Esophagus squamous epithelium (tissue), 5 donors: ENCODE measurements around the gene NOTUM. TPM values are rescaled to one million over a fixed set of nuclear protein-coding genes. Genes with fewer than 3 reads are reported as not detected.

ENCODE experiments used
- DNase-seq: peaks from one replicate; lab custom pipeline; 2025; lab: John Stamatoyannopoulos, UW
- H3K27ac ChIP-seq, 4 donors: fragments of 200-600 bp; sonication (generic); one replicate each; pipeline ENCODE4 v1.5.1; 2016 to 2019; ENCODE audit warnings: mild to moderate bottlenecking in 1 of 4
- H3K27me3 ChIP-seq, 4 donors: fragments of 200-600 bp; sonication (generic); 1 replicate in 3 of 4; 2 replicates in 1 of 4; pipeline versions ENCODE4 v1.5.1 to v1.6.0; 2017 to 2021; ENCODE audit warnings: antibody characterized with exemption in 1 of 4
- H3K36me3 ChIP-seq, 3 donors: fragments of 200-600 bp; sonication (generic); one replicate each; pipeline ENCODE4 v1.5.1; 2016 to 2019
- H3K4me1 ChIP-seq, 3 donors: fragments of 200-600 bp; sonication (generic); one replicate each; pipeline ENCODE4 v1.5.1; 2017 to 2019
- H3K4me3 ChIP-seq, 4 donors: fragments of 200-600 bp; sonication (generic); 1 replicate in 3 of 4; 2 replicates in 1 of 4; pipeline ENCODE4 v1.5.1; 2016 to 2019; ENCODE audit warnings: mild to moderate bottlenecking in 2 of 4, moderate library complexity in 1 of 4
- H3K9me3 ChIP-seq, 3 donors: fragments of 200-600 bp; sonication (generic); one replicate each; pipeline ENCODE4 v1.5.1; 2016 to 2019
- POLR2A ChIP-seq, 4 donors: fragments of 450-650 bp; IDR thresholded peaks; one replicate each; pipeline ENCODE4 v1.6.1; 2017; ENCODE audit warnings: antibody characterized with exemption in 4 of 4, mild to moderate bottlenecking in 4 of 4, moderate library complexity in 3 of 4
- WGBS, 2 donors: methylation state at CpG; one replicate each; pipeline ENCODE4 v1.1.5; 2018; 5-methylcytosine and 5-hydroxymethylcytosine counted together
- intact Hi-C: fragments of 100-400 bp; cut with DNase I; formaldehyde crosslinking; loops from one replicate; pipeline ENCODE4 v1.15.0; 2022
- total RNA-seq, 4 donors: library from RNA; depleted of rRNA; stranded (reverse); fragments of >200 nt; gene quantifications; one replicate each; pipeline ENCODE4 v1.1.0, GENCODE V29; 2016
- TF ChIP-seq, protein P1 (sequence below), 6 experiments: fragments of 450-650 bp in 4 of 6; fragments of 200-600 bp in 2 of 6; sonication (generic) in 2 of 6; IDR thresholded peaks; one replicate each; pipeline ENCODE4 v1.5.1; 2016 to 2019; ENCODE audit warnings: antibody characterized with exemption in 6 of 6, mild to moderate bottlenecking in 4 of 6, moderate library complexity in 4 of 6
- donor health status: DM: yes; HTN: yes; CAD: no.

The NOTUM gene
- total RNA-seq, 4 donors from 2014 or later: 0.11 to 0.94 (median 0.19) TPM; not detected in 1

DNA sequence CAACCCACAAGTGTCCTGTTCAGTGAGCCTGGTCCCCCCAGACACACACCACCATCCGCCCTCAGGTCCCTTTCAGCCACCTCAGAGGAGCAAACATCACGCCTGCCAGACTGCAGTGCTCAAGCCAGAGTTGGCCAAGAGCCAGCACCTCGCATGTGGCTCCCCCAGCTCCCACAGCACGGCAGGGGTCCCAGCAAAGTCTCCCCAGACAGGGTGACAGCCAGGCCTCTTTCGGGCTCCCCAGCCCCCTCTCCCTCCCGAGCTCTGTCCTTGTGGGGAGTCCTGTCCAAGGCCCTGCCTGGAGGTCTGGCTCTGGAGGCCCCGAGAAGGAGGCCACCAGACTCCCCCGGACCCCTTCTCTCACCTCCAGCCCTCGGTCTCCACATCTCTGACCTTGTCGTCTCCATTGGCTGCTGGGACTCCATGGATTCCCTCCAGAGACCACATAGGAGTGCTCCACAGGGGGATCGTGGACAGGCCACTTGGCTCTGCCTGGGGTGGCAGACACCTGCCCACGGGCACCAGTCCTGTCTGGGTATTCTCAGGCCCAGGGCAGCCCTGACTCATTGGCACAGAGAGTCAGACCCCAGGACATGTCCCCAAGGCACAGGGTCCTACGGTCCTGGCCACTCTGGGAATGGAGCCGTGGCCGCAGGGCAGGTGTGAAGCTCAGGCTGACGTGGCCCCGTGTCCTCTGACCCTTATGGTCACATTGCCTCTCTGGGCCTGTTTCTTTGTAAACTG lies 12.2 kb downstream of the NOTUM start:
- Histone ChIP-seq H3K36me3 (no peaks in the 10 kb centered on the region), H3K4me3 (no peak overlapping the region), H3K27ac (no peak overlapping the region), H3K27me3 (peaks cover 0 to 28% (median 0%) of the 10 kb centered on the region in 4 donors), H3K4me1 (no peaks in the 10 kb centered on the region), H3K9me3 (no peaks in the 10 kb centered on the region)
- intact Hi-C loops: no loop called here
- no peak for DNase-seq
- 72 to 93% methylated on average over 6 to 13 of the region's 17 CpGs for WGBS, 2 donors
- TF ChIP-seq, protein P1, sequence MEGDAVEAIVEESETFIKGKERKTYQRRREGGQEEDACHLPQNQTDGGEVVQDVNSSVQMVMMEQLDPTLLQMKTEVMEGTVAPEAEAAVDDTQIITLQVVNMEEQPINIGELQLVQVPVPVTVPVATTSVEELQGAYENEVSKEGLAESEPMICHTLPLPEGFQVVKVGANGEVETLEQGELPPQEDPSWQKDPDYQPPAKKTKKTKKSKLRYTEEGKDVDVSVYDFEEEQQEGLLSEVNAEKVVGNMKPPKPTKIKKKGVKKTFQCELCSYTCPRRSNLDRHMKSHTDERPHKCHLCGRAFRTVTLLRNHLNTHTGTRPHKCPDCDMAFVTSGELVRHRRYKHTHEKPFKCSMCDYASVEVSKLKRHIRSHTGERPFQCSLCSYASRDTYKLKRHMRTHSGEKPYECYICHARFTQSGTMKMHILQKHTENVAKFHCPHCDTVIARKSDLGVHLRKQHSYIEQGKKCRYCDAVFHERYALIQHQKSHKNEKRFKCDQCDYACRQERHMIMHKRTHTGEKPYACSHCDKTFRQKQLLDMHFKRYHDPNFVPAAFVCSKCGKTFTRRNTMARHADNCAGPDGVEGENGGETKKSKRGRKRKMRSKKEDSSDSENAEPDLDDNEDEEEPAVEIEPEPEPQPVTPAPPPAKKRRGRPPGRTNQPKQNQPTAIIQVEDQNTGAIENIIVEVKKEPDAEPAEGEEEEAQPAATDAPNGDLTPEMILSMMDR (IDR thresholded peaks at IDR 0.05): no peak
- TF ChIP-seq POLR2A (IDR thresholded peaks at IDR 0.05): no peak

DNA sequence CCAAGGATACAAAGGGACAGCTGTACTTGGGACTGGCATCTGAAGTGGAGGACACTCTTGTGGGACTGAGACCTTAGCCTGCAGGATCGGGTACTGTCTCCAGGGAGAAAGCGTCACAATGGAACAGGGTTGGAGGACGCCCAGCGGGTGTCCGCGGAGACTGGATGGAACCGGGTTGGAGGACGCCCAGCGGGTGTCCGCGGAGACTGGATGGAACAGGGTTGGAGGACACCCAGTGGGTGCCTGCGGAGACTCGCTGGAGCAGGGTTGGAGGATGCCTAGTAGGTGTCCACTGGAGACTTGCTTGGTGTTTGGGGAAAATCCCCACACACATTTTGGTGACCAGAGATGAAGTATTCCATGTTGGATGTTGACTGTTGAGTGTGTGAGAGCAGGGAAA lies 13.8 kb downstream of the NOTUM start, which contains the start of gene MYADML2:
Gene MYADML2, minus strand, starts transcription at position 45 of the 400 bp plus-strand sequence. CDS start 5,492 bp downstream, outside the sequence.
- intact Hi-C loops: no loop called here
- no peaks in the 10 kb centered on the region for H3K9me3 ChIP-seq
- H3K27ac ChIP-seq: no peak within 1 kb of the TSS
- no peaks in the 10 kb centered on the region for H3K4me1 ChIP-seq
- DNase-seq: no peak
- TF ChIP-seq, protein P1 (IDR thresholded peaks at IDR 0.05): no peak
- no peak for TF ChIP-seq POLR2A (IDR thresholded peaks at IDR 0.05)
- WGBS, 2 donors: 76 to 84% methylated on average over 13 of the region's 13 CpGs
- H3K27me3 ChIP-seq: peaks cover 0 to 31% (median 0%) of the 10 kb centered on the region in 4 donors
- no peak within 1 kb of the TSS for H3K4me3 ChIP-seq
- H3K36me3 ChIP-seq: no peaks in the 10 kb centered on the region

DNA sequence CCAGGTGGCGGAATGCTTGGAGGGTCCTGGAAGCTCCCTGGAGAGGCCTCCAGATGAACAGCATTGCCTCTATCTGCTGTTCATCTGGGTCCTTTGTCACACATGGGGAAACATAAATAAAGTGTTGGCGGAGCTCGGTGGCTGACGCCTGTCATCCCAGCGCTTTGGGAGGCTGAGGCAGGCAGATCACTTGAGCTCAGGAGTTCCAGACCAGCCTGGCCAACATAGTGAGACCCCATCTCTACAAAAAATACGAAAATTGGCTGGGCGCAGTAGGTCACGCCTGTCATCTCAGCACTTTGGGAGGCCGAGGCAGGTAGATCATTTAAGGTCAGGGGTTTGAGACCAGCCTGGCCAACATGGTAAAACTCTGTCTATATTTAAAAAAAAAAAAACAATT lies 16.1 kb downstream of the NOTUM start:
- TF ChIP-seq, protein P1 (IDR thresholded peaks at IDR 0.05): no peak
- TF ChIP-seq POLR2A (IDR thresholded peaks at IDR 0.05): no peak
- no peak overlapping the region for H3K27ac ChIP-seq
- no peaks in the 10 kb centered on the region for H3K36me3 ChIP-seq
- H3K4me1 ChIP-seq: peaks cover 0 to 13% (median 4%) of the 10 kb centered on the region in 3 donors
- H3K4me3 ChIP-seq: no peak overlapping the region
- intact Hi-C loops: no loop called here
- no peaks in the 10 kb centered on the region for H3K9me3 ChIP-seq
- H3K27me3 ChIP-seq: peaks cover 0 to 54% (median 0%) of the 10 kb centered on the region in 4 donors
- no peak for DNase-seq
- WGBS, 2 donors: 79 to 90% methylated on average over 7 to 9 of the region's 9 CpGs

DNA sequence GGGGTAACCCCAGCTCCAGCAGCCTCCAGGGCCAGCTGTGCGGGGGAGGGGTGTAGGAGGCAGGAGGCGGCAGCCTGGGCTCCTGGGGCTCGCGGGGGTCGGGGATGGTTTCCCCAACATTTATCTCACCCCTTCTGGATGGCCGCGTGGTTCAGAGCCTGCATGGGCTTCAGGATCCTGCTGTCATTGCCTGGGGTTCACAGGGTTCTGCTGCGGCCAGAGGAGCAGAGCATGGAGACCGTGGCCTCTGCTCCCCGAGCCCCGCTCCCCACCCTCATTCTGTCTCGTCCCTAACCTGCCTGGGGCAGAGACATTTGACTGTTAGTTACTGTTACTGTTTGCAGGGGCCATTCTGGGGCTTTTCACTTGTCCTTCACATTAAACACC lies 18.8 kb downstream of the NOTUM start:
- peaks cover 0 to 67% (median 0%) of the 10 kb centered on the region in 4 donors for H3K27me3 ChIP-seq
- no peak overlapping the region for H3K4me3 ChIP-seq
- peaks cover 0 to 27% (median 14%) of the 10 kb centered on the region in 3 donors for H3K4me1 ChIP-seq
- 34 to 50% methylated on average over 7 of the region's 12 CpGs for WGBS, 2 donors
- DNase-seq: no peak
- intact Hi-C loops: no loop called here
- H3K27ac ChIP-seq: no peak overlapping the region
- no peaks in the 10 kb centered on the region for H3K36me3 ChIP-seq
- TF ChIP-seq, protein P1 (IDR thresholded peaks at IDR 0.05): no peak
- TF ChIP-seq POLR2A (IDR thresholded peaks at IDR 0.05): no peak
- H3K9me3 ChIP-seq: no peaks in the 10 kb centered on the region

DNA sequence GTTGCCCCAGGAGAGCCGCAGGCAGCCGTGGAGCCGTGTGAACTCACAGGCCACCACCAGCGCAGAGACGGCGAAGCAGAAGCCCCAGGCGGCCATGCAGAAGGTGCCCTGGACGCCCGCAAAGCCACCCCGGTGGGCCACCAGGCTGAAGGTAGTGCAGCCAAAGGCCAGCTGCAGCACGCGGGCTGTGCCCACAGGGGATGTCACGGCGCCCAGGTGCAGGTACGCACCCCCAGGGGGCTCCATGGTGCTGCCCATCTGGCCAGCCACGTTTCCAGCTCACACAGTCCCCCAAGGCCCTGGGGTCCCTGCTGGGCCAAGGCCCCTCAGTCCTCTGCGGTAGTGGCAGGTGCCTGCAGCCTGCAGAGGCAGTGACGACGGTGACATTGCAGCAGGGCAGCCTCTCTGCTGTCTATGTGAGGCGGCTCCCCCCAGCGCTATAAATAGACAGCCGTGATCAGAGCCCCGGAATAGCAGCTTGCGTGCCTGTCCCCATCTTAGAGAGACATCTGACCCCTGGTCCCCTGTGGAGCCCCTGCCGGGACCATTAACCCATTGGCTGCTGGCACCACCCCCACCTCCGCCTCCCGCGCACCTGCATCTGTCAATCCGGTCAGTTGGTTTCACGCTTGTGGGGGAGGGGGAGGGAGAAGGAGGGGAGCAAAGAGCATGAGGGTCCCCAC lies 19.4 kb downstream of the NOTUM start:
- DNase-seq: no peak
- peaks cover 5 to 32% (median 18%) of the 10 kb centered on the region in 3 donors for H3K4me1 ChIP-seq
- WGBS, 2 donors: 34 to 58% methylated on average over 13 to 18 of the region's 30 CpGs
- no peak overlapping the region for H3K4me3 ChIP-seq
- intact Hi-C loops: no loop called here
- H3K27me3 ChIP-seq: peaks cover 0 to 68% (median 0%) of the 10 kb centered on the region in 4 donors
- no peaks in the 10 kb centered on the region for H3K9me3 ChIP-seq
- H3K27ac ChIP-seq: no peak overlapping the region
- TF ChIP-seq POLR2A (IDR thresholded peaks at IDR 0.05): no peak
- TF ChIP-seq, protein P1 (IDR thresholded peaks at IDR 0.05): no peak
- H3K36me3 ChIP-seq: no peaks in the 10 kb centered on the region
